H9 (cell line): Measurements from ENCODE around the gene DNAJC6. TPM values are rescaled to one million over a fixed set of nuclear protein-coding genes. Genes with fewer than 3 reads are reported as not detected.

Experiments used
- DNase-seq: peaks from one replicate; pipeline ENCODE4 v3.0.0-alpha.2; 2017
- H2AFZ ChIP-seq: one replicate; pipeline ENCODE4 v1.6.1; 2013; ENCODE audit warnings: mild to moderate bottlenecking, low read length, control low read depth, moderate library complexity
- H2AK5ac ChIP-seq: 2 replicates; pipeline ENCODE4 v1.6.1; 2013; ENCODE audit warnings: low read length, control low read depth, mixed read lengths; ENCODE audit not compliant: insufficient read length
- H2BK120ac ChIP-seq: one replicate; pipeline ENCODE4 v1.6.1; 2013; ENCODE audit warnings: low read depth, mild to moderate bottlenecking, low read length, control low read depth, inconsistent platforms; ENCODE audit not compliant: poor library complexity, severe bottlenecking
- H2BK12ac ChIP-seq: 2 replicates; pipeline ENCODE4 v1.6.1; 2013; ENCODE audit warnings: low read length, control low read depth, mixed read lengths, low read depth; ENCODE audit not compliant: insufficient read length
- H2BK15ac ChIP-seq: 2 replicates; pipeline ENCODE4 v1.6.1; 2013; ENCODE audit warnings: low read depth, low read length, control low read depth
- H2BK20ac ChIP-seq: one replicate; pipeline ENCODE4 v1.6.1; 2013; ENCODE audit warnings: low read depth, mild to moderate bottlenecking, low read length, control low read depth, inconsistent platforms; ENCODE audit not compliant: poor library complexity, severe bottlenecking
- H2BK5ac ChIP-seq: 2 replicates; pipeline ENCODE4 v1.6.1; 2013; ENCODE audit warnings: low read length, control low read depth, mixed read lengths; ENCODE audit not compliant: insufficient read length
- H3K14ac ChIP-seq: 2 replicates; pipeline ENCODE4 v1.6.1; 2013; ENCODE audit warnings: low read length, control low read depth; ENCODE audit not compliant: insufficient read depth
- H3K18ac ChIP-seq: 2 replicates; pipeline ENCODE4 v1.6.1; 2013; ENCODE audit warnings: low read depth, mild to moderate bottlenecking, mixed read lengths, low read length, control low read depth; ENCODE audit not compliant: insufficient read length
- H3K23ac ChIP-seq: 2 replicates; pipeline ENCODE4 v1.6.1; 2013; ENCODE audit warnings: low read length, control low read depth, mixed read lengths, low read depth; ENCODE audit not compliant: insufficient read length
- H3K23me2 ChIP-seq: 2 replicates; pipeline ENCODE4 v1.6.1; 2013; ENCODE audit warnings: low read depth, mild to moderate bottlenecking, mixed read lengths, low read length, control low read depth; ENCODE audit not compliant: insufficient read length, poor library complexity, severe bottlenecking
- H3K27ac ChIP-seq: 2 replicates; pipeline ENCODE4 v1.5.1; 2013; ENCODE audit warnings: low read length, control low read depth, mixed read lengths, low read depth; ENCODE audit not compliant: insufficient read length
- H3K27me3 ChIP-seq: 2 replicates; pipeline ENCODE4 v1.6.1; 2013; ENCODE audit warnings: low read length, control low read depth, inconsistent platforms; ENCODE audit not compliant: insufficient read depth
- H3K4ac ChIP-seq: 2 replicates; pipeline ENCODE4 v1.6.1; 2013; ENCODE audit warnings: low read depth, mild to moderate bottlenecking, control low read depth, inconsistent platforms, low read length, moderate library complexity
- H3K4me1 ChIP-seq: 2 replicates; pipeline ENCODE4 v1.6.1; 2013; ENCODE audit warnings: low read length, control low read depth, inconsistent platforms; ENCODE audit not compliant: insufficient read depth
- H3K4me2 ChIP-seq: 2 replicates; pipeline ENCODE4 v1.6.1; 2013; ENCODE audit warnings: low read length, control low read depth, mixed read lengths; ENCODE audit not compliant: insufficient read length, insufficient read depth
- H3K56ac ChIP-seq: 2 replicates; pipeline ENCODE4 v1.6.1; 2013; ENCODE audit warnings: low read depth, mild to moderate bottlenecking, mixed read lengths, low read length, control low read depth; ENCODE audit not compliant: insufficient read length
- H3K79me1 ChIP-seq: 2 replicates; pipeline ENCODE4 v1.6.1; 2013; ENCODE audit warnings: low read depth, mild to moderate bottlenecking, moderate library complexity, low read length, control low read depth, inconsistent platforms; ENCODE audit not compliant: insufficient read depth, poor library complexity, severe bottlenecking
- H3K79me2 ChIP-seq: 2 replicates; pipeline ENCODE4 v1.6.1; 2013; ENCODE audit warnings: low read length, control low read depth, inconsistent platforms; ENCODE audit not compliant: insufficient read depth
- H3K9ac ChIP-seq: 2 replicates; pipeline ENCODE4 v1.6.1; 2013; ENCODE audit warnings: low read length, control low read depth, mixed read lengths; ENCODE audit not compliant: insufficient read length; ENCODE audit errors: extremely low read depth
- H3K9me3 ChIP-seq: one replicate; pipeline ENCODE4 v1.6.1; 2013; ENCODE audit warnings: low read depth, low read length, inconsistent platforms; ENCODE audit not compliant: control insufficient read depth
- H3T11ph ChIP-seq: one replicate; pipeline ENCODE4 v1.6.1; 2013; ENCODE audit warnings: mild to moderate bottlenecking, low read length, control low read depth, inconsistent platforms
- H4K20me1 ChIP-seq: one replicate; pipeline ENCODE4 v1.6.1; 2013; ENCODE audit not compliant: control insufficient read depth, insufficient read length, insufficient read depth
- H4K5ac ChIP-seq: 2 replicates; pipeline ENCODE4 v1.6.1; 2013; ENCODE audit warnings: low read depth, mild to moderate bottlenecking, mixed read lengths, low read length, control low read depth; ENCODE audit not compliant: insufficient read length
- H4K8ac ChIP-seq: replicated peaks from 2 replicates; pipeline ENCODE4 v1.6.1; 2013; ENCODE audit warnings: low read length, control low read depth, mixed read lengths, low read depth; ENCODE audit not compliant: insufficient read length
- H4K91ac ChIP-seq: 2 replicates; pipeline ENCODE4 v1.6.1; 2013; ENCODE audit warnings: low read depth, mild to moderate bottlenecking, moderate library complexity, mixed read lengths, low read length, control low read depth; ENCODE audit not compliant: insufficient read length
- H3K27ac Mint-ChIP-seq, 3 experiments: 2 replicates in 2 of 3; 3 replicates in 1 of 3; pipeline ENCODE4 v1.8.0; 2020 to 2021; ENCODE audit warnings: mixed read lengths in 3 of 3, mild to moderate bottlenecking in 1 of 3, moderate library complexity in 1 of 3
- H3K27me3 Mint-ChIP-seq: 2 replicates; pipeline ENCODE4 v1.8.0; 2021; ENCODE audit warnings: low read depth, mild to moderate bottlenecking, moderate library complexity, mixed read lengths
- H3K36me3 Mint-ChIP-seq, 3 experiments: 2 replicates in 2 of 3; 3 replicates in 1 of 3; pipeline ENCODE4 v1.8.0; 2020 to 2021; ENCODE audit warnings: low read depth in 3 of 3, mixed read lengths in 3 of 3; ENCODE audit not compliant: insufficient read depth in 1 of 3
- H3K4me1 Mint-ChIP-seq, 2 experiments: 2 replicates each; pipeline ENCODE4 v1.8.0; 2020; ENCODE audit warnings: mixed read lengths in 2 of 2
- H3K4me3 Mint-ChIP-seq, 2 experiments: 2 replicates in 1 of 2; 3 replicates in 1 of 2; pipeline ENCODE4 v1.8.0; 2020 to 2021; ENCODE audit warnings: mild to moderate bottlenecking in 2 of 2, mixed read lengths in 2 of 2, moderate library complexity in 1 of 2
- H3K9me3 Mint-ChIP-seq, 2 experiments: 2 replicates in 1 of 2; 3 replicates in 1 of 2; pipeline ENCODE4 v1.8.0; 2020; ENCODE audit warnings: mild to moderate bottlenecking in 2 of 2, mixed read lengths in 2 of 2, moderate library complexity in 1 of 2
- CTCF ChIP-seq: fragments of 200-600 bp; sonication (generic); conservative IDR thresholded peaks from 3 replicates; pipeline ENCODE4 v1.8.0; 2021; ENCODE audit warnings: antibody characterized with exemption, mild to moderate bottlenecking
- WGBS: extraction: QIAGEN DNeasy Blood & Tissue Kit; methylation state at CpG from one replicate; pipeline ENCODE4 v1.1.7; 2013; ENCODE audit warnings: missing lambda C conversion rate, low lambda C conversion rate, mixed read lengths; ENCODE audit not compliant: insufficient read length; ENCODE audit errors: extremely low coverage; 5-methylcytosine and 5-hydroxymethylcytosine counted together
- total RNA-seq: library from RNA; stranded (reverse); gene quantifications from 2 replicates; pipeline ENCODE4 v1.2.1, GENCODE V29; 2021

Gene DNAJC6
- total RNA-seq, 1 experiment from 2014 or later: 2.2 TPM

GRCh38 chr1:65310078-65310587 is 790 bp downstream of the DNAJC6 start:
- Histone ChIP-seq H3K14ac (no peak overlapping the region; the same call in 1 of the 2 replicates), H4K91ac (no peak overlapping the region), H2AFZ (no peak overlapping the region), H4K8ac (no peak overlapping the region), H3K4ac (no peak overlapping the region), H2BK5ac (no peak overlapping the region), H2BK120ac (no peak overlapping the region), H3K79me2 (no peaks in the 10 kb centered on the region), H3K79me1 (no peaks in the 10 kb centered on the region), H3K23ac (no peak overlapping the region), H3K27ac (no peak overlapping the region), H2BK20ac (no peak overlapping the region), H2BK15ac (no peak overlapping the region), H3K4me1 (no peaks in the 10 kb centered on the region; the same call in 1 of the 2 replicates), H2BK12ac (no peak overlapping the region), H4K5ac (no peak overlapping the region), H3K18ac (no peak overlapping the region), H3K9ac (no peak overlapping the region), H3K4me2 (peak overlapping the region; percentile 91), H2AK5ac (no peak overlapping the region), H3K27me3 (no peaks in the 10 kb centered on the region), H3K9me3 (no peaks in the 10 kb centered on the region), H4K20me1 (no peaks in the 10 kb centered on the region), H3K23me2 (peaks cover 8% of the 10 kb centered on the region), H3T11ph (no peak overlapping the region), H3K56ac (no peak overlapping the region)
- no peak for TF ChIP-seq CTCF
- H3K4me1 Mint-ChIP-seq: peaks cover 17 to 23% of the 10 kb centered on the region in 2 experiments
- peaks cover 30% of the 10 kb centered on the region for H3K27me3 Mint-ChIP-seq
- no peaks in the 10 kb centered on the region for H3K9me3 Mint-ChIP-seq
- peak overlapping the region; percentile 81 to 90 for H3K4me3 Mint-ChIP-seq
- H3K27ac Mint-ChIP-seq: peak overlapping the region in 1 of 3 experiments; percentile 79; a peak in 2 of 7 replicates
- DNase-seq: peak; percentile 90
- no peaks in the 10 kb centered on the region for H3K36me3 Mint-ChIP-seq
- WGBS: no CpG with 5 or more reads among the region's 12 CpGs
